IMR-90 (cell line): ENCODE measurements around the gene BPI. TPM values are rescaled to one million over a fixed set of nuclear protein-coding genes. Genes with fewer than 3 reads are reported as not detected.

Experiments
- ATAC-seq: fragments of 200-7000 bp; cut with Tn5 transposase; 2 replicates; pipeline ENCODE4 v1.9.1; 2020; ENCODE audit warnings: low read depth, mild to moderate bottlenecking, moderate library complexity
- BruUV-seq: library from RNA; stranded (reverse); fragments of 400-500 nt; replicated peaks from 2 replicates; lab custom pipeline; 2021; lab: Mats Ljungman, UMichigan
- CTCF ChIA-PET: fragments of 300-600 bp; formaldehyde crosslinking; extraction: SDS; loops from one replicate; lab custom pipeline; 2021; ENCODE audit warnings: antibody characterized with exemption; lab: Yijun Ruan, JAX
- POLR2A ChIA-PET: fragments of 300-600 bp; sonication (Branson Sonifier 250); formaldehyde crosslinking; loops from one replicate; lab custom pipeline; 2022; ENCODE audit warnings: antibody characterized with exemption; ENCODE audit not compliant: unreplicated experiment; lab: Charles Lee
- DNase-seq: peaks from one replicate; pipeline ENCODE4 v3.0.0; 2013
- H2AFZ ChIP-seq: replicated peaks from 2 replicates; pipeline ENCODE3; 2013; ENCODE audit warnings: low read length, mild to moderate bottlenecking; ENCODE audit not compliant: poor library complexity
- H2AK5ac ChIP-seq: 2 replicates; pipeline ENCODE4 v1.6.1; 2013; ENCODE audit warnings: low read depth, low read length, inconsistent platforms
- H2AK9ac ChIP-seq: replicated peaks from 2 replicates; pipeline ENCODE3; 2013; ENCODE audit warnings: mild to moderate bottlenecking, low read depth, low read length, moderate library complexity; ENCODE audit not compliant: poor library complexity
- H2BK120ac ChIP-seq: 2 replicates; pipeline ENCODE4 v1.6.1; 2013; ENCODE audit warnings: low read depth, low read length, inconsistent platforms
- H2BK15ac ChIP-seq: 3 replicates; pipeline ENCODE4 v1.6.1; 2013; ENCODE audit warnings: low read depth, low read length, inconsistent platforms
- H2BK20ac ChIP-seq: 2 replicates; pipeline ENCODE4 v1.6.1; 2013; ENCODE audit warnings: low read depth, mild to moderate bottlenecking, inconsistent platforms, low read length, moderate library complexity
- H2BK5ac ChIP-seq: 2 replicates; pipeline ENCODE4 v1.6.1; 2013; ENCODE audit warnings: mild to moderate bottlenecking, low read depth, low read length, inconsistent platforms; ENCODE audit not compliant: poor library complexity, severe bottlenecking
- H3K14ac ChIP-seq: replicated peaks from 2 replicates; pipeline ENCODE4 v1.6.1; 2013; ENCODE audit warnings: low read depth, low read length, inconsistent platforms
- H3K18ac ChIP-seq: 2 replicates; pipeline ENCODE4 v1.6.1; 2013; ENCODE audit warnings: low read depth, low read length, control low read depth
- H3K23ac ChIP-seq: 2 replicates; pipeline ENCODE4 v1.6.1; 2013; ENCODE audit warnings: low read depth, low read length, inconsistent platforms
- H3K27ac ChIP-seq: 2 replicates; pipeline ENCODE4 v1.5.1; 2013; ENCODE audit warnings: mild to moderate bottlenecking, control low read depth, low read length; ENCODE audit not compliant: insufficient read depth
- H3K27me3 ChIP-seq: 2 replicates; pipeline ENCODE4 v1.6.1; 2013; ENCODE audit warnings: low read length; ENCODE audit not compliant: control insufficient read depth, insufficient read depth
- H3K36me3 ChIP-seq: 2 replicates; pipeline ENCODE4 v1.6.1; 2013; ENCODE audit warnings: low read length, mixed read lengths; ENCODE audit not compliant: control insufficient read depth, insufficient read depth
- H3K4ac ChIP-seq: 2 replicates; pipeline ENCODE4 v1.6.1; 2013; ENCODE audit warnings: low read depth, low read length, inconsistent platforms
- H3K4me1 ChIP-seq: 2 replicates; pipeline ENCODE4 v1.6.1; 2013; ENCODE audit warnings: low read length, mixed read lengths; ENCODE audit not compliant: control insufficient read depth, insufficient read depth
- H3K4me2 ChIP-seq: 2 replicates; pipeline ENCODE4 v1.6.1; 2013; ENCODE audit warnings: low read depth, mild to moderate bottlenecking, control low read depth, low read length, moderate library complexity
- H3K4me3 ChIP-seq: 2 replicates; pipeline ENCODE4 v1.5.1; 2013; ENCODE audit warnings: low read depth, mild to moderate bottlenecking, control low read depth, low read length, moderate library complexity; ENCODE audit not compliant: insufficient read depth
- H3K56ac ChIP-seq: 2 replicates; pipeline ENCODE4 v1.6.1; 2013; ENCODE audit warnings: low read length, inconsistent platforms; ENCODE audit not compliant: insufficient read depth; ENCODE audit errors: extremely low read depth
- H3K79me1 ChIP-seq, 2 experiments: 2 replicates each; pipeline ENCODE4 v1.6.1; 2013; ENCODE audit warnings: low read length in 2 of 2, inconsistent platforms in 1 of 2, low read depth in 1 of 2
- H3K9ac ChIP-seq: 2 replicates; pipeline ENCODE4 v1.6.1; 2013; ENCODE audit warnings: low read depth, low read length, control low read depth
- H3K9me1 ChIP-seq: 2 replicates; pipeline ENCODE4 v1.6.1; 2013; ENCODE audit warnings: low read length, inconsistent platforms; ENCODE audit not compliant: insufficient read depth
- H3K9me3 ChIP-seq: 2 replicates; pipeline ENCODE4 v1.6.1; 2013; ENCODE audit warnings: low read length; ENCODE audit not compliant: control insufficient read depth, insufficient read depth
- H4K20me1 ChIP-seq: 2 replicates; pipeline ENCODE4 v1.6.1; 2013; ENCODE audit warnings: low read length, inconsistent platforms; ENCODE audit not compliant: insufficient read depth
- H4K5ac ChIP-seq: 2 replicates; pipeline ENCODE4 v1.6.1; 2013; ENCODE audit warnings: mild to moderate bottlenecking, low read depth, low read length, control low read depth
- H4K8ac ChIP-seq, 2 experiments: 2 replicates each; pipeline ENCODE4 v1.6.1; 2013; ENCODE audit warnings: low read depth in 2 of 2, low read length in 2 of 2, control low read depth in 1 of 2, inconsistent platforms in 1 of 2
- H4K91ac ChIP-seq: 2 replicates; pipeline ENCODE4 v1.6.1; 2013; ENCODE audit warnings: low read depth, low read length, inconsistent platforms; ENCODE audit not compliant: insufficient read depth
- BHLHE40 ChIP-seq: fragments of 150-350 bp; IDR thresholded peaks from 2 replicates; pipeline ENCODE4 v1.6.1; 2016; ENCODE audit warnings: mild to moderate bottlenecking, low read depth, low read length
- CEBPB ChIP-seq: IDR thresholded peaks from 2 replicates; pipeline ENCODE4 v1.6.1; 2012; ENCODE audit warnings: low read depth, low read length, improper control_type of control experiment
- CHD1 ChIP-seq: IDR thresholded peaks from 2 replicates; pipeline ENCODE4 v1.6.1; 2012; ENCODE audit warnings: low read depth, low read length, improper control_type of control experiment
- FOS ChIP-seq: fragments of 150-350 bp; IDR thresholded peaks from 2 replicates; pipeline ENCODE4 v1.6.1; 2016; ENCODE audit warnings: low read depth, low read length
- MAFK ChIP-seq: IDR thresholded peaks from 2 replicates; pipeline ENCODE4 v1.6.1; 2012; ENCODE audit warnings: low read depth, low read length, improper control_type of control experiment
- MAZ ChIP-seq: IDR thresholded peaks from 2 replicates; pipeline ENCODE4 v1.6.1; 2012; ENCODE audit warnings: low read depth, mild to moderate bottlenecking, low read length, improper control_type of control experiment, moderate library complexity, borderline replicate concordance
- MXI1 ChIP-seq: IDR thresholded peaks from 2 replicates; pipeline ENCODE4 v1.6.1; 2012; ENCODE audit warnings: low read depth, mild to moderate bottlenecking, low read length, moderate library complexity, borderline replicate concordance
- NFE2L2 ChIP-seq: fragments of 150-350 bp; IDR thresholded peaks from 2 replicates; pipeline ENCODE4 v1.6.1; 2016; ENCODE audit warnings: low read depth, mild to moderate bottlenecking, low read length
- POLR2A ChIP-seq: IDR thresholded peaks from 2 replicates; pipeline ENCODE4 v1.6.1; 2012; ENCODE audit warnings: mild to moderate bottlenecking, low read depth, low read length
- RAD21 ChIP-seq: IDR thresholded peaks from 2 replicates; pipeline ENCODE4 v1.6.1; 2012; ENCODE audit warnings: low read length, improper control_type of control experiment
- RCOR1 ChIP-seq: IDR thresholded peaks from 2 replicates; pipeline ENCODE4 v1.6.1; 2012; ENCODE audit warnings: mild to moderate bottlenecking, low read length, improper control_type of control experiment; ENCODE audit not compliant: insufficient replicate concordance
- RFX5 ChIP-seq: IDR thresholded peaks from 2 replicates; pipeline ENCODE4 v1.8.0; 2012; ENCODE audit warnings: low read depth, mild to moderate bottlenecking, low read length, moderate library complexity
- SMC3 ChIP-seq: fragments of 150-350 bp; IDR thresholded peaks from 2 replicates; pipeline ENCODE4 v1.6.1; 2016; ENCODE audit warnings: low read depth, mild to moderate bottlenecking, antibody characterized with exemption, low read length, moderate library complexity
- WGBS, 2 experiments: methylation state at CpG; one replicate each; pipeline versions ENCODE4 v1.1.5 to v1.1.7; 2013; ENCODE audit warnings: missing lambda C conversion rate in 2 of 2; ENCODE audit not compliant: insufficient read length in 1 of 2; ENCODE audit errors: extremely low coverage in 2 of 2; 5-methylcytosine and 5-hydroxymethylcytosine counted together
- dilution Hi-C: fragments of 300-500 bp; cut with HindIII; formaldehyde crosslinking; loops from one replicate; pipeline ENCODE4 v1.14.3; 2018; ENCODE audit warnings: low sequenced_read_pairs; ENCODE audit not compliant: unreplicated experiment
- in situ Hi-C: fragments of 300-500 bp; cut with MboI; formaldehyde crosslinking; loops from 3 replicates; pipeline ENCODE4 v1.14.3; 2019; ENCODE audit warnings: low sequenced_read_pairs, inconsistent platforms, mixed read lengths
- intact Hi-C: fragments of 100-400 bp; cut with micrococcal nuclease; formaldehyde crosslinking; loops from 2 replicates; pipeline ENCODE4 v1.10.0; 2022
- polyA plus RNA-seq, 3 experiments: library from polyadenylated mRNA; depleted of rRNA; stranded (reverse); fragments of >200 nt; gene quantifications; 2 replicates each; pipeline ENCODE4 v1.2.3, GENCODE V29; 2012; ENCODE audit warnings: low replicate concordance in 1 of 3
- total RNA-seq: library from RNA; depleted of rRNA; stranded (reverse); fragments of >200 nt; gene quantifications from 2 replicates; pipeline ENCODE4 v1.2.3, GENCODE V29; 2012
- TF ChIP-seq, protein P1 (sequence below): fragments of 150-350 bp; IDR thresholded peaks from 2 replicates; pipeline ENCODE4 v1.6.1; 2016; ENCODE audit warnings: low read depth, mild to moderate bottlenecking, low read length, moderate library complexity, borderline replicate concordance
- TF ChIP-seq, protein P2 (sequence below): fragments of 150-350 bp; IDR thresholded peaks from 2 replicates; pipeline ENCODE4 v1.6.1; 2017; ENCODE audit warnings: mild to moderate bottlenecking, antibody characterized with exemption, low read length, low read depth
- TF ChIP-seq, protein P3 (sequence below): conservative IDR thresholded peaks from 2 replicates; pipeline ENCODE4 v1.5.1; 2012; ENCODE audit warnings: mild to moderate bottlenecking, low read depth, low read length, improper control_type of control experiment

The BPI gene
- total and polyA plus RNA-seq, 2 of the 4 experiments (the other 2 are of a cell fraction) = 0.05 TPM; not detected in 1

DNA sequence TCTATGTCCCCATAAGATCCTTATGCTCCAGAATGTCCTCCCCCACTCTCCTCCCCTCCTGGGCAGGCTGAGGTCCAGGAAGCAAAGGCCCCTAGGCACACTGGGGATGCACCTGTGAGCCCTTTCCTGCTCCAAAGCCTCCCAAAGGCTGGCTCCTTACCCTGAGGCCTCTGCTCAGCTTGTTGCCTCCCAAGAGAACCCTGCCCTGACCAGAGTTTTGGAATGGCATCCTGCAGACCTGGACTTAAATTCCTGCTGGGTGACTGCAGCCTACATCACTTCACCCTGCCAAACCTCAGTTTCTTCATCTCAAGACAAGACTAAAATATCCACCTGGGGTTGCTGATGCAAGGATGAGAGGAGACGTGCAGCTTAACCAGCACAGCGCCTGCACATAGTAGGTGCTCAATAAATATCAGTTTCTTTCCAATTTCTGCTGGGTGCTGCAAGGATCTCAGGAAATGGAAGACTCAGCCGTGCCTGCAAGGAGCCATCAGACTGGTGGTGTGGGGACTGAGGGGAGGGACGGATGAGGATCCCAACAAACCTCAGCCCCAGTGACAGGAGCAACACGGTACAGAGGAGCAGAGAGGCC lies 40.2 kb downstream of the BPI start:
- Histone ChIP-seq H4K8ac (no peak overlapping the region; a peak in 1 of 4 replicates), H3K36me3 (no peaks in the 10 kb centered on the region), H3K14ac (no peak overlapping the region), H3K4ac (no peak overlapping the region), H2AK9ac (no peak overlapping the region), H2AK5ac (no peak overlapping the region), H4K20me1 (no peaks in the 10 kb centered on the region), H4K91ac (no peak overlapping the region), H4K5ac (no peak overlapping the region), H3K4me3 (no peak overlapping the region), H3K23ac (no peak overlapping the region), H3K9me3 (no peaks in the 10 kb centered on the region), H3K4me2 (no peak overlapping the region), H2BK120ac (no peak overlapping the region), H3K4me1 (peaks cover 4% of the 10 kb centered on the region; the same call in 1 of the 2 replicates), H3K27ac (no peak overlapping the region), H2BK5ac (no peak overlapping the region), H2AFZ (no peak overlapping the region), H3K79me1 (no peaks in the 10 kb centered on the region), H2BK20ac (no peak overlapping the region), H3K9me1 (peaks cover 5% of the 10 kb centered on the region; the same call in 1 of the 2 replicates), H2BK15ac (no peak overlapping the region), H3K9ac (no peak overlapping the region), H3K27me3 (peaks cover 19% of the 10 kb centered on the region), H3K56ac (no peak overlapping the region), H3K18ac (no peak overlapping the region)
- ATAC-seq = no peak
- no peak for DNase-seq
- TF ChIP-seq CEBPB (no peak), MXI1 (no peak), BHLHE40 (no peak), POLR2A (no peak), RAD21 (no peak), MAFK (no peak), FOS (no peak), RCOR1 (no peak), RFX5 (no peak), CHD1 (no peak), NFE2L2 (no peak), MAZ (no peak), SMC3 (no peak)
- TF ChIP-seq, protein P1, sequence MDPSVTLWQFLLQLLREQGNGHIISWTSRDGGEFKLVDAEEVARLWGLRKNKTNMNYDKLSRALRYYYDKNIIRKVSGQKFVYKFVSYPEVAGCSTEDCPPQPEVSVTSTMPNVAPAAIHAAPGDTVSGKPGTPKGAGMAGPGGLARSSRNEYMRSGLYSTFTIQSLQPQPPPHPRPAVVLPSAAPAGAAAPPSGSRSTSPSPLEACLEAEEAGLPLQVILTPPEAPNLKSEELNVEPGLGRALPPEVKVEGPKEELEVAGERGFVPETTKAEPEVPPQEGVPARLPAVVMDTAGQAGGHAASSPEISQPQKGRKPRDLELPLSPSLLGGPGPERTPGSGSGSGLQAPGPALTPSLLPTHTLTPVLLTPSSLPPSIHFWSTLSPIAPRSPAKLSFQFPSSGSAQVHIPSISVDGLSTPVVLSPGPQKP = no peak
- TF ChIP-seq, protein P2, sequence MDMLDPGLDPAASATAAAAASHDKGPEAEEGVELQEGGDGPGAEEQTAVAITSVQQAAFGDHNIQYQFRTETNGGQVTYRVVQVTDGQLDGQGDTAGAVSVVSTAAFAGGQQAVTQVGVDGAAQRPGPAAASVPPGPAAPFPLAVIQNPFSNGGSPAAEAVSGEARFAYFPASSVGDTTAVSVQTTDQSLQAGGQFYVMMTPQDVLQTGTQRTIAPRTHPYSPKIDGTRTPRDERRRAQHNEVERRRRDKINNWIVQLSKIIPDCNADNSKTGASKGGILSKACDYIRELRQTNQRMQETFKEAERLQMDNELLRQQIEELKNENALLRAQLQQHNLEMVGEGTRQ = no peak
- TF ChIP-seq, protein P3, sequence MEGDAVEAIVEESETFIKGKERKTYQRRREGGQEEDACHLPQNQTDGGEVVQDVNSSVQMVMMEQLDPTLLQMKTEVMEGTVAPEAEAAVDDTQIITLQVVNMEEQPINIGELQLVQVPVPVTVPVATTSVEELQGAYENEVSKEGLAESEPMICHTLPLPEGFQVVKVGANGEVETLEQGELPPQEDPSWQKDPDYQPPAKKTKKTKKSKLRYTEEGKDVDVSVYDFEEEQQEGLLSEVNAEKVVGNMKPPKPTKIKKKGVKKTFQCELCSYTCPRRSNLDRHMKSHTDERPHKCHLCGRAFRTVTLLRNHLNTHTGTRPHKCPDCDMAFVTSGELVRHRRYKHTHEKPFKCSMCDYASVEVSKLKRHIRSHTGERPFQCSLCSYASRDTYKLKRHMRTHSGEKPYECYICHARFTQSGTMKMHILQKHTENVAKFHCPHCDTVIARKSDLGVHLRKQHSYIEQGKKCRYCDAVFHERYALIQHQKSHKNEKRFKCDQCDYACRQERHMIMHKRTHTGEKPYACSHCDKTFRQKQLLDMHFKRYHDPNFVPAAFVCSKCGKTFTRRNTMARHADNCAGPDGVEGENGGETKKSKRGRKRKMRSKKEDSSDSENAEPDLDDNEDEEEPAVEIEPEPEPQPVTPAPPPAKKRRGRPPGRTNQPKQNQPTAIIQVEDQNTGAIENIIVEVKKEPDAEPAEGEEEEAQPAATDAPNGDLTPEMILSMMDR = no peak
- BruUV-seq = no TSS peak
- intact Hi-C loops = no loop called here
- POLR2A ChIA-PET = no interaction called here
- WGBS, 2 experiments = no CpG with 5 or more reads among the region's 5 CpGs
- dilution Hi-C loops = no loop called here
- CTCF ChIA-PET = no interaction called here
- in situ Hi-C loops = no loop called here
